ENCODE results near the gene NCK2.
A peak's percentile ranks its signal among the peaks of the same experiment; 100 is the strongest.

The NCK2 gene

GRCh38 chr2:105800036-105800713 is 55.5 kb downstream of the NCK2 start:
- Histone ChIP-seq H3K4ac (ENCODE audit: low read length) (no peak overlapping the region), H3K9ac (ENCODE audit: low read depth, low read length, poor library complexity) (no peak overlapping the region), H2BK5ac (ENCODE audit: low read length) (no peak overlapping the region), H3K4me3 (ENCODE audit: low read length in 2 of 2) (peak overlapping the region in 1 of 2 donors; percentile 36), H3K4me2 (ENCODE audit: insufficient read depth, low read length, poor library complexity, severe bottlenecking) (no peak overlapping the region), H3K27me3 (ENCODE audit: control insufficient read depth in 3 of 3, insufficient read depth in 3 of 3, low read depth in 1 of 3, low read length in 3 of 3) (no peaks in the 10 kb centered on the region), H3K27ac (replicated peaks; ENCODE audit: low read length) (no peak overlapping the region), H2BK15ac (ENCODE audit: low read length) (no peak overlapping the region), H3K18ac (ENCODE audit: low read length) (peak overlapping the region; percentile 32), H4K91ac (ENCODE audit: low read depth, low read length, poor library complexity) (no peak overlapping the region), H3K4me1 (ENCODE audit: control insufficient read depth in 2 of 2, insufficient read depth in 1 of 2, low read depth in 1 of 2, low read length in 2 of 2) (peaks cover 4 to 14% of the 10 kb centered on the region in 2 donors), H3K23ac (ENCODE audit: low read depth, low read length, poor library complexity) (no peak overlapping the region), H2BK120ac (ENCODE audit: low read depth, low read length) (no peak overlapping the region), H4K8ac (ENCODE audit: low read depth, low read length) (no peak overlapping the region), H3K9me3 (replicated peaks in 1 of 2; ENCODE audit: control insufficient read depth in 2 of 2, insufficient read depth in 1 of 2, low read depth in 1 of 2, low read length in 2 of 2) (peaks cover 0 to 10% of the 10 kb centered on the region in 2 donors), H2AFZ (ENCODE audit: low read length) (no peak overlapping the region), H3K14ac (ENCODE audit: low read length) (no peak overlapping the region), H3K36me3 (replicated peaks in 1 of 2; ENCODE audit: control insufficient read depth in 2 of 2, insufficient read depth in 2 of 2, low read length in 2 of 2) (peaks cover 4 to 19% of the 10 kb centered on the region in 2 donors), H2AK5ac (ENCODE audit: low read depth, low read length) (no peak overlapping the region), H3K79me1 (ENCODE audit: low read depth, low read length) (peaks cover 2% of the 10 kb centered on the region), H2BK12ac (ENCODE audit: low read length) (no peak overlapping the region)
- DNase-seq (ENCODE audit: low spot score), result no peak
- WGBS, 2 donors (ENCODE audit: extremely low coverage in 2 of 2, insufficient read length in 2 of 2, insufficient replicate concordance in 1 of 2), result no CpG with 5 or more reads among the region's 9 CpGs

DNA sequence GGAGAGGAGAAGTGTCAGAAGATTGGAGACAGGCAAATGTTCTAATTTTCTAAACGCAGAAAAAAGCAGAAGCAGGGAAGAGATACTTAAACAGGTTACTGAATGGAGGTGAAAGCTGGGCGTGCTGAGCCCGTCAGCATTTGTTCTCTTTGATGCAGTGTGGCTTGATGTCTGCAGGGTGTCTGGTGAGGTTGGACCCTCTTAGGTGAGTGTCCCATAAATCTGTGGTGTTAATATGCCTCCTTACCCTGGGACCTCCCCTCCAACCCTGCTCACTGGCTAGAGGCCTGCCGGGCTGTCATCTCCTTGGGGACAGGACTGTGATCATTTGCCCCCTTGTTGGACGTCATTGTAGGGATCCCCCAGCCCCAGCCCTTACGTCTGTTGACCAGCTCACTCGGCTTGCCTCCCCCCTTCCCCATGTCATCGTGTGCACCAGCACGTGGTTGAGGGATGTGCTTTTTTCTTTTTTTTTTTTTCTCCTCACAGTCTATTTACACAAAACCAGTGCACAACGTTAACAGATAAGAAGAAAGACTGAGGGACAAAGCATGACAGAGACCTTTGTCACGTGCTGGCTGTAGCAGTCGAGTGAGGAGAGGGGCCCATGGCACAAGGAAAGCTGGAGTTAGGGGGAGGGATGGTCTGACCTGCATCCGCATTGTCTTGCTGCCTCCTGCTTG is 56.4 kb downstream of the NCK2 start:
- no CpG with 5 or more reads among the region's 13 CpGs for WGBS, 2 donors (ENCODE audit: extremely low coverage in 2 of 2, insufficient read length in 2 of 2, insufficient replicate concordance in 1 of 2)
- no peak overlapping the region for H2BK12ac ChIP-seq (ENCODE audit: low read length)
- H3K27ac ChIP-seq (replicated peaks; ENCODE audit: low read length), result no peak overlapping the region
- no peak for DNase-seq (ENCODE audit: low spot score)
- H3K36me3 ChIP-seq (replicated peaks in 1 of 2; ENCODE audit: control insufficient read depth in 2 of 2, insufficient read depth in 2 of 2, low read length in 2 of 2), result peaks cover 4 to 19% of the 10 kb centered on the region in 2 donors
- H2BK120ac ChIP-seq (ENCODE audit: low read depth, low read length), result no peak overlapping the region
- no peak overlapping the region for H3K9ac ChIP-seq (ENCODE audit: low read depth, low read length, poor library complexity)
- peaks cover 0 to 13% of the 10 kb centered on the region in 2 donors for H3K9me3 ChIP-seq (replicated peaks in 1 of 2; ENCODE audit: control insufficient read depth in 2 of 2, insufficient read depth in 1 of 2, low read depth in 1 of 2, low read length in 2 of 2)
- H2BK15ac ChIP-seq (ENCODE audit: low read length), result no peak overlapping the region
- no peak overlapping the region for H3K4me3 ChIP-seq (ENCODE audit: low read length in 2 of 2)
- no peak overlapping the region for H2AK5ac ChIP-seq (ENCODE audit: low read depth, low read length)
- no peak overlapping the region for H3K14ac ChIP-seq (ENCODE audit: low read length)
- H4K8ac ChIP-seq (ENCODE audit: low read depth, low read length), result no peak overlapping the region
- peaks cover 2% of the 10 kb centered on the region for H3K79me1 ChIP-seq (ENCODE audit: low read depth, low read length)
- H3K18ac ChIP-seq (ENCODE audit: low read length), result peak overlapping the region; percentile 29
- no peak overlapping the region for H4K91ac ChIP-seq (ENCODE audit: low read depth, low read length, poor library complexity)
- peaks cover 4 to 11% of the 10 kb centered on the region in 2 donors for H3K4me1 ChIP-seq (ENCODE audit: control insufficient read depth in 2 of 2, insufficient read depth in 1 of 2, low read depth in 1 of 2, low read length in 2 of 2)
- H3K4ac ChIP-seq (ENCODE audit: low read length), result no peak overlapping the region
- H3K27me3 ChIP-seq (ENCODE audit: control insufficient read depth in 3 of 3, insufficient read depth in 3 of 3, low read depth in 1 of 3, low read length in 3 of 3), result no peaks in the 10 kb centered on the region
- H3K4me2 ChIP-seq (ENCODE audit: insufficient read depth, low read length, poor library complexity, severe bottlenecking), result no peak overlapping the region
- H2BK5ac ChIP-seq (ENCODE audit: low read length), result no peak overlapping the region
- H3K23ac ChIP-seq (ENCODE audit: low read depth, low read length, poor library complexity), result no peak overlapping the region
- H2AFZ ChIP-seq (ENCODE audit: low read length), result no peak overlapping the region

- H3K4me1 ChIP-seq (ENCODE audit: control insufficient read depth in 2 of 2, insufficient read depth in 1 of 2, low read depth in 1 of 2, low read length in 2 of 2), result peaks cover 4 to 13% of the 10 kb centered on the region in 2 donors
- no peak overlapping the region for H3K4me2 ChIP-seq (ENCODE audit: insufficient read depth, low read length, poor library complexity, severe bottlenecking)
- H2AK5ac ChIP-seq (ENCODE audit: low read depth, low read length), result no peak overlapping the region
Observed at GRCh38 chr2:105801961-105802360, 57.2 kb downstream of the NCK2 start.

GRCh38 chr2:105802587-105802986 is 57.9 kb downstream of the NCK2 start:
- no peak for DNase-seq (ENCODE audit: low spot score)
- Histone ChIP-seq H3K18ac (ENCODE audit: low read length) (no peak overlapping the region), H3K23ac (ENCODE audit: low read depth, low read length, poor library complexity) (no peak overlapping the region), H4K8ac (ENCODE audit: low read depth, low read length) (no peak overlapping the region), H3K9ac (ENCODE audit: low read depth, low read length, poor library complexity) (no peak overlapping the region), H3K27me3 (ENCODE audit: control insufficient read depth in 3 of 3, insufficient read depth in 3 of 3, low read depth in 1 of 3, low read length in 3 of 3) (no peaks in the 10 kb centered on the region), H2AK5ac (ENCODE audit: low read depth, low read length) (no peak overlapping the region), H3K4ac (ENCODE audit: low read length) (no peak overlapping the region), H2BK15ac (ENCODE audit: low read length) (no peak overlapping the region), H3K4me1 (ENCODE audit: control insufficient read depth in 2 of 2, insufficient read depth in 1 of 2, low read depth in 1 of 2, low read length in 2 of 2) (peaks cover under 1 to 11% of the 10 kb centered on the region in 2 donors), H3K4me2 (ENCODE audit: insufficient read depth, low read length, poor library complexity, severe bottlenecking) (no peak overlapping the region), H2BK12ac (ENCODE audit: low read length) (no peak overlapping the region), H2BK120ac (ENCODE audit: low read depth, low read length) (no peak overlapping the region), H3K14ac (ENCODE audit: low read length) (no peak overlapping the region), H3K79me1 (ENCODE audit: low read depth, low read length) (peaks cover 2% of the 10 kb centered on the region), H4K91ac (ENCODE audit: low read depth, low read length, poor library complexity) (no peak overlapping the region), H2BK5ac (ENCODE audit: low read length) (no peak overlapping the region), H3K9me3 (replicated peaks in 1 of 2; ENCODE audit: control insufficient read depth in 2 of 2, insufficient read depth in 1 of 2, low read depth in 1 of 2, low read length in 2 of 2) (peaks cover 0 to 13% of the 10 kb centered on the region in 2 donors), H2AFZ (ENCODE audit: low read length) (no peak overlapping the region), H3K4me3 (ENCODE audit: low read length in 2 of 2) (no peak overlapping the region), H3K36me3 (replicated peaks in 1 of 2; ENCODE audit: control insufficient read depth in 2 of 2, insufficient read depth in 2 of 2, low read length in 2 of 2) (peaks cover 4 to 19% of the 10 kb centered on the region in 2 donors), H3K27ac (replicated peaks; ENCODE audit: low read length) (no peak overlapping the region)
- no CpG with 5 or more reads among the region's 7 CpGs for WGBS, 2 donors (ENCODE audit: extremely low coverage in 2 of 2, insufficient read length in 2 of 2, insufficient replicate concordance in 1 of 2)

More at GRCh38 chr2:105801961-105802360, 57.2 kb downstream of the NCK2 start:
- H3K36me3 ChIP-seq (replicated peaks in 1 of 2; ENCODE audit: control insufficient read depth in 2 of 2, insufficient read depth in 2 of 2, low read length in 2 of 2), result peaks cover 4 to 19% of the 10 kb centered on the region in 2 donors
- no peak overlapping the region for H4K8ac ChIP-seq (ENCODE audit: low read depth, low read length)
- no peak overlapping the region for H2BK12ac ChIP-seq (ENCODE audit: low read length)
- no peak overlapping the region for H3K4me3 ChIP-seq (ENCODE audit: low read length in 2 of 2)
- DNase-seq (ENCODE audit: low spot score), result no peak
- no peak overlapping the region for H2BK5ac ChIP-seq (ENCODE audit: low read length)
- H3K14ac ChIP-seq (ENCODE audit: low read length), result no peak overlapping the region
- H3K4ac ChIP-seq (ENCODE audit: low read length), result no peak overlapping the region
- no peak overlapping the region for H3K9ac ChIP-seq (ENCODE audit: low read depth, low read length, poor library complexity)
- no CpG with 5 or more reads among the region's 4 CpGs for WGBS, 2 donors (ENCODE audit: extremely low coverage in 2 of 2, insufficient read length in 2 of 2, insufficient replicate concordance in 1 of 2)
- H3K27ac ChIP-seq (replicated peaks; ENCODE audit: low read length), result no peak overlapping the region
- no peak overlapping the region for H4K91ac ChIP-seq (ENCODE audit: low read depth, low read length, poor library complexity)
- H3K9me3 ChIP-seq (replicated peaks in 1 of 2; ENCODE audit: control insufficient read depth in 2 of 2, insufficient read depth in 1 of 2, low read depth in 1 of 2, low read length in 2 of 2), result peaks cover 0 to 13% of the 10 kb centered on the region in 2 donors
- H3K79me1 ChIP-seq (ENCODE audit: low read depth, low read length), result peaks cover 2% of the 10 kb centered on the region
- H3K23ac ChIP-seq (ENCODE audit: low read depth, low read length, poor library complexity), result no peak overlapping the region
- H2BK120ac ChIP-seq (ENCODE audit: low read depth, low read length), result no peak overlapping the region
- H2BK15ac ChIP-seq (ENCODE audit: low read length), result no peak overlapping the region
- no peak overlapping the region for H3K18ac ChIP-seq (ENCODE audit: low read length)
- H2AFZ ChIP-seq (ENCODE audit: low read length), result no peak overlapping the region
- no peaks in the 10 kb centered on the region for H3K27me3 ChIP-seq (ENCODE audit: control insufficient read depth in 3 of 3, insufficient read depth in 3 of 3, low read depth in 1 of 3, low read length in 3 of 3)
